ENCODE results near the gene TMEM128.
"Not testable (repeated sequence)": the region's sequence is repeated elsewhere in the genome, so short reads cannot be mapped to it uniquely, and the experiment has no call there.

DNA sequence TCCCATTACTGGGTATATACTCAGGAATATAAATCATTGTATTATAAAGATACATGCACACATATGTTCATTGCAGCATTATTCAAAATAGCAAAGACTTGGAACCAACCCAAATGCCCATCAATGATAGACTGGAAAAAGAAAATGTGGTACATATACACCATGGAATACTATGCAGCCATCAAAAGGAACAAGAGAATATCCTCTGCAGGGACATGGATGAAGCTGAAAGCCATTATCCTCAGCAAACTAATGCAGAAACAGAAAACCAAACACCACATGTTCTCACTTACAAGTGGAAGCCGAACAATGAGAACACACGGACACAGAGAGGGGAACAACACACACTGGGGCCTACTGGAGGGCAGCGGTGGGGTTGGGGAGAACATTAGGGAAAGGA is 9.7 kb upstream of the TMEM128 start:
- TF ChIP-seq EZH2 (IDR thresholded peaks at IDR 0.05; ENCODE audit: borderline replicate concordance); EZH2phosphoT487 (IDR thresholded peaks at IDR 0.05; ENCODE audit: low read depth, severe bottlenecking, unreplicated experiment): not testable (repeated sequence)
- TF ChIP-seq, protein P1, sequence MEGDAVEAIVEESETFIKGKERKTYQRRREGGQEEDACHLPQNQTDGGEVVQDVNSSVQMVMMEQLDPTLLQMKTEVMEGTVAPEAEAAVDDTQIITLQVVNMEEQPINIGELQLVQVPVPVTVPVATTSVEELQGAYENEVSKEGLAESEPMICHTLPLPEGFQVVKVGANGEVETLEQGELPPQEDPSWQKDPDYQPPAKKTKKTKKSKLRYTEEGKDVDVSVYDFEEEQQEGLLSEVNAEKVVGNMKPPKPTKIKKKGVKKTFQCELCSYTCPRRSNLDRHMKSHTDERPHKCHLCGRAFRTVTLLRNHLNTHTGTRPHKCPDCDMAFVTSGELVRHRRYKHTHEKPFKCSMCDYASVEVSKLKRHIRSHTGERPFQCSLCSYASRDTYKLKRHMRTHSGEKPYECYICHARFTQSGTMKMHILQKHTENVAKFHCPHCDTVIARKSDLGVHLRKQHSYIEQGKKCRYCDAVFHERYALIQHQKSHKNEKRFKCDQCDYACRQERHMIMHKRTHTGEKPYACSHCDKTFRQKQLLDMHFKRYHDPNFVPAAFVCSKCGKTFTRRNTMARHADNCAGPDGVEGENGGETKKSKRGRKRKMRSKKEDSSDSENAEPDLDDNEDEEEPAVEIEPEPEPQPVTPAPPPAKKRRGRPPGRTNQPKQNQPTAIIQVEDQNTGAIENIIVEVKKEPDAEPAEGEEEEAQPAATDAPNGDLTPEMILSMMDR (IDR thresholded peaks at IDR 0.05; ENCODE audit: poor library complexity) = not testable (repeated sequence)
